ENCODE data around the gene RHOT2.

- no peak for TF ChIP-seq POLR2A (IDR thresholded peaks at IDR 0.05)
- TF ChIP-seq, protein P1, sequence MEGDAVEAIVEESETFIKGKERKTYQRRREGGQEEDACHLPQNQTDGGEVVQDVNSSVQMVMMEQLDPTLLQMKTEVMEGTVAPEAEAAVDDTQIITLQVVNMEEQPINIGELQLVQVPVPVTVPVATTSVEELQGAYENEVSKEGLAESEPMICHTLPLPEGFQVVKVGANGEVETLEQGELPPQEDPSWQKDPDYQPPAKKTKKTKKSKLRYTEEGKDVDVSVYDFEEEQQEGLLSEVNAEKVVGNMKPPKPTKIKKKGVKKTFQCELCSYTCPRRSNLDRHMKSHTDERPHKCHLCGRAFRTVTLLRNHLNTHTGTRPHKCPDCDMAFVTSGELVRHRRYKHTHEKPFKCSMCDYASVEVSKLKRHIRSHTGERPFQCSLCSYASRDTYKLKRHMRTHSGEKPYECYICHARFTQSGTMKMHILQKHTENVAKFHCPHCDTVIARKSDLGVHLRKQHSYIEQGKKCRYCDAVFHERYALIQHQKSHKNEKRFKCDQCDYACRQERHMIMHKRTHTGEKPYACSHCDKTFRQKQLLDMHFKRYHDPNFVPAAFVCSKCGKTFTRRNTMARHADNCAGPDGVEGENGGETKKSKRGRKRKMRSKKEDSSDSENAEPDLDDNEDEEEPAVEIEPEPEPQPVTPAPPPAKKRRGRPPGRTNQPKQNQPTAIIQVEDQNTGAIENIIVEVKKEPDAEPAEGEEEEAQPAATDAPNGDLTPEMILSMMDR (IDR thresholded peaks at IDR 0.05), result no peak
- TF ChIP-seq EP300 (IDR thresholded peaks at IDR 0.05), result no peak
Measured at GRCh38 chr16:722835-723633, 55.1 kb downstream of the RHOT2 start.
